Activated CD4-positive, alpha-beta T cell treated with anti-CD3 and anti-CD28 coated beads, Interleukin-2, amount 50 U/mL, for 48 hours (primary cell): ENCODE data around the gene POLR1C.
"Not testable (repeated sequence)": the region's sequence is repeated elsewhere in the genome, so short reads cannot be mapped to it uniquely, and the experiment has no call there.

ENCODE experiments used
- DNase-seq, 2 experiments: peaks; one replicate each; pipeline ENCODE4 v3.0.0-alpha.2; 2020

The POLR1C gene

GRCh38 chr6:43493230-43493629 lies 23.7 kb upstream of the POLR1C start:
- no peak for DNase-seq

DNA sequence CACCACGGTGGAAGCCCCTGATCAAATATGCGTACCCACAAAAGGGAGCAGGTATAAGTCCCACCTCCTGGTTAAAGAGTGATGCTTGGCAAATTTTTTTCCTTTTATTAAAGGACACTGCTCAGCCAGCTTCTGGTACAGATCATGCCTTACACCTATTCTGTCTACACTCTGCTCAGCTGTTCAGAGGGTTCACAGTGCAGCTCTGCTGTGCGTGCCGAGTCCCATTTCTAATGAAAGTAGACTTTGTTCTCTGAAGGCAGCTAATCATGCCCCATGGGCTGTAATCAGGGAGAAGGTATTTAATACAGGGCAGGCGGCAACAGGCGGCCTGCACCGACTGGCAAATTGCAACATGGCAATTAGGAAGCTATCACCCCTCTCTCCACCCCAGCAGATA lies 23.1 kb upstream of the POLR1C start:
- no peak for DNase-seq

DNA sequence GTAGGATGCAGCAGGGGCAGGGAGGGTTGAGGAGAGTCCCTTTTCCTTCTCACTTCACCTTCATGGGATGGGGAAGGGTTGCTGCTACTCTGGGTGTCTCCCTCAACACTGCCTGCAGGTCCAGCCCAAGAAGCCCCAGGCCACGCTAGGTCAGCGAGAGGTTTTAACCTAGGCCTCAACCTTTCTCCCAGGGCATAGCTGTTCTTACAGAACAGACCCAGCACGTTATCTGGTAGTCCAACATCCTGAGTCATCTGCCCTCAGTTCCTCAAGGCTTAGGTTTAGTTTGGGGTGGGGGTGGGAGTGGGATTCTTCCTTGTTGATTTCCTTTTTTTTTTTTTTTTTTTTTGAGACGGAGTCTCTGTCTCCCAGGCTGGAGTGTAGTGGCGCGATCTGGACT lies 22.6 kb upstream of the POLR1C start:
- no peak for DNase-seq

- no peak for DNase-seq
Measured at GRCh38 chr6:43494766-43495165, 22.1 kb upstream of the POLR1C start.

DNA sequence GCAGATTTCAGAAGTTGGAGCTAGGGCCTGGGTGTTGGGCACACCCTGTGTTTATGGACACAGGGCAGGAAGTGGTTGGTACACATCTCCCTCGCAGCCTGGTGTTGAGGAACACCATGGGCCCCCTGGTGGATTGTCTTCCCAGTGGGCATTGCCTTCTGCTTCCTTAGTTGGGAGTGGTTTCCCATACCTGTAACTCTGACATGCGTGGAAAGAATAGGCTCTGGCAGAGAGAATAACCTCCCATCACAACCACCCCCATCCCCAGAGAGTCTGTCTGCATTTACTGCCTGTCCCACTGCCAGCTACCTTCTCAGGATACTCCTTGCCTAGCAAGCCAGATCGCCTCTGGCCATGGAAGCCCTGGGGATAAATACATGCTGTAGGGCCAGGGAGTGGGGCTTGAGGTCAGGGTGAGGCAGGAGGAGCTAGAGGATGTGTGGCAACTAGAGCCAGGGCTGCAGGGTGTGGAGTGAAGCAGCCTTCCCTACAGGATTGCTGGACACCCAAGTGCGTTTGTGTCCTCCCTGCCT lies 21.4 kb upstream of the POLR1C start:
- no peak for DNase-seq

DNA sequence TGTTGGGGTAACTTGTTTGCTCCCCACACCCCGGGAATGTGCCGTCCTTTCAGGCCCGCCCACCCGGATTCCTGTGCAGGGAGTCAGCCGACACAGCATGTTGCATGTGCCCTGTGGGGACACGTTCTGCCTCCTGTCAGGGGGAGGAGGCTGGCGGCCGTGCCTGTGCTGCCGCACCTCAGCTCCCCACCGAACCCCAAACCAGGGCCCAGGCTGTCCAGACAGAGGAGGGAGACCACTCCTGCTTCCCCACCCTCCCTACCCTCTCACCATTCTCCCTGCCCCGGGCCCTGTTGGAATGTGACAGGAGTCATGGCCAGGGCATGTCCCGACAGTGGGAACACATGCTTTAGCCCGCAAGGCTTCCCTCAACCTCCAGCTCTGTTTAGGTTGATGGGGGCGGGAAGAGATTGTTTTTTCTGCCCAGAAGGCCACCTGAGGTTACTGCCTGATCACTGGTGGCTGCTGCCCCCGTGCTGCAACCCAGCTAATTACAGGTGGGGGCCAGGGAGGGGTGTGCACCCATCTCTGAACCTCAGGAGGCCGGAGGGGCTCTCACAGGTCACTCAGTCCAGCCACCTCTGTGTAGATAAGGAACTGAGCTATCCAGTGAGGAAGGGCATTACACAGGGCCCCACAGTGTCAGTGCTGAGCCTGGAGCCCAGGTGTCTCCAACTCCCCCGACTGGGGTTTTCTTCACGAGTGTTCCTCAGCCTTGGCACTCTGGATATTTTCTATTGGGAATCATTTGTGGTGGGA lies 20.3 kb upstream of the POLR1C start:
- DNase-seq, result no peak

GRCh38 chr6:43497129-43497396 lies 19.8 kb upstream of the POLR1C start:
- DNase-seq, result no peak

DNA sequence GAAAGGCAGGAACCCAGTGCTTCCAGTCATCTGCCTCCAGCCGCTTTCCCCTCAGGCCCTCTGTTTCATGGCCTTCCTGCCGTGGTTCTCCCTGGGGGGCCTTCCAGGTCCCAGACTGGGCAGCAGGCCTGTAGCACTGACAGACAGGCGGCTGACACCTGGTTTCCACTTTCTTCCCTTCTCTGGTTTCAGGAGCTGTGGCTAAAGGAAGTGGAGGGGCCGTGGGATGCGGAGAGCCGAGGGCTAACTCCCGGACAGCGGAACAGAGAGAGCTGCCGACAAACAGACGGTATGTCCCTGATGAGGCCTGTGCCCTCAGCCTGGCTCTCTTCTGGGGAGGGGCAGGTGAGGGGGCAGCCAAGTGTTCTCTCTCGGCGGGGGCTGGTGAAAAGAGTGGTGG lies 19.2 kb upstream of the POLR1C start:
- no peak for DNase-seq

- DNase-seq, result not testable (repeated sequence)
Measured at GRCh38 chr6:43498291-43498690, 18.6 kb upstream of the POLR1C start.

DNA sequence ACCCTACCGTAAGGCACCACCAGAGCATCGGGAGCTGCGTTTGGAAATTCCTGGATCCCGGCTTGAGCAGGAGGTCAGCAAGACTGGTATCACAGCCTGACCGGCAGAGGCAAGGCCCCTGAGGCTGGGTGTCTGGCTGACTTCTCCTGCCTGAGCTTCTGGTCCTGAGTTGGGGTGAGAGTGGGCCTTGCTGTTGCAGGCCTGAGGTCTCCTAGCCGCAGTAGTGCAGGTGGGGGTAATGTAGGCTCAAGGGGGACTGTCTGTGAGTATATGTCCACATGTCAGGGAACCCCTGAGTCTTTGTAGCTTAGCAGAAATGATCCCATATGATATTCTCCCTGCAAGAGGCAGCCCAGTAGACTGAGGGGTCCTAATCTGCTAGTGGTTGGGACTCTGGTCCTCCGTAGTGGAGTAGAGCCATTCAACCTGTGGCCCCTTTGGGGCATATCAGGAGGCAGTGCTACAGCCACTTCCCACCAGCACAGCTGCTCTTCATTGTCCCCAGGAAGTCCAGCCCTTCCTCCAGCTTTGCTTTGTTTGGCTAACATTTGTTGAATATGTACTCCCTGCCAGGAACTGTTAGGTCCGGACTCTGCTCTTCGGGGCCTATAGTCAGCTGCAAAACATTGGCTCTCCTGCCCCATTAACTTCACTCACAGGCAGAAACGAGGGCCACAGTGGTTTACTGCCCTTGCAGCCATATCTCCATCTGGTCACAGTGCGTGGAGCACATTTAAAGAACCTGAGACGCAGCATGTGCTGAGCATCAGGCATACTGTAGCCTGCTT lies 17.7 kb upstream of the POLR1C start:
- DNase-seq, result no peak

- no peak for DNase-seq
Measured at GRCh38 chr6:43500921-43501320, 16.0 kb upstream of the POLR1C start.

DNA sequence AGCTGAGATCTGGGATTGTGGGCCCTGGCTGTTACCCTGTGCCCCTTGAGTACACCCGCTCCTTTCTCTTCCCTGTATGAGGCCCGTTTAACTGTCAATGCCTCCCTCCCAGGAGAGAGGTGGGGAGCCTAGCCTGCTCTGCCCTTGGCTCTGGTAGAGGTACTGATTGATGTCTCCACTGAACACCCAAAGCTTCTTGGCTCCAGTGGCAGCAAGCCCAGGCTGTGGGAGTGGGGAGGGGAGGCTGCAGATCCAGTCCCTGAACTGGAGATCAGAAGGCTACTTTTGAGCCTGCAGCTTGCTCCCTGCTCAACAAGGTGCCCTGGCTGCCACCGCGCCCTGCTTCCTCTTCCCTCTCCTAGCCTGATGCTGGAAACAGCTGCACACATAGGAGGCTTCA lies 14.2 kb upstream of the POLR1C start:
- no peak for DNase-seq

DNA sequence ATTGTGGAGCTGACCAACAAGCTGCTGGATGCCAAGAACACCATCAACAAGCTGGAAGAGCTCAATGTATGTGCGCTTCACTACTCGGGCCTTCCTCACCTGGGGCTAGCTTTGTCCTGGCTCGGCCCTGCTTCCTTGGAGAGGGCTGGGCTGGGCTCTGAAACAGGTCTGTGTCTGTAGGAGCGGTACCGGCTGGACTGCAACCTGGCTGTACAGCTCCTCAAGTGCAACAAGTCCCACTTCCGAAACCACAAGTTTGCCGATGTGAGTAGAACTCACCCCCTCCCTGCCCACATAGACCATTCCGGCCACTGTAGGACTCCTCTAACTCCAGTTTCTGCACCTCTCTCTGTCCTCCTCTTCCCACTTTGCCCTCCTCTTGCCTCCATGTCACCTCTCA lies 13.4 kb upstream of the POLR1C start:
- DNase-seq, result no peak

GRCh38 chr6:43504756-43505593 lies 11.9 kb upstream of the POLR1C start:
- no peak for DNase-seq

GRCh38 chr6:43505718-43506117 lies 11.2 kb upstream of the POLR1C start:
- DNase-seq, result no peak

DNA sequence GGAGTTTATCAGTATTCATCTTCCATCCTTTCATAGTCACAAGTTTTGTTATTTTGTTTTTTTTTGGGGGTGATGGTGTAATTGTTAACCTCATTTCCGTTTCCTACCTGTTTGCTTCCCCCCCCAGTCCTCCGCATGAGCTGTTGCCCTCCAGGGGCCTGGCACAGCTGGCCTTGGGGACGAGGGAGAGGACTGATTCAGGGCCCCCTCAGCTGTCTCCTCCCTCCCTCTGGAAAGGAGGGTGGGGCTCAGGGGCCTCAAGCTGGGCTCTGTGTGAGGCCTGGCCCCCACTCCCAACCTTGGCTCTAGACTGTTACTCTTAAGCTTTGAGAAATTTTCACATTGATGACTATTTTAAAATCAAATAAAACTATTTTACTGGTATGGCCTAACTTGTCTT lies 10.7 kb upstream of the POLR1C start:
- no peak for DNase-seq

DNA sequence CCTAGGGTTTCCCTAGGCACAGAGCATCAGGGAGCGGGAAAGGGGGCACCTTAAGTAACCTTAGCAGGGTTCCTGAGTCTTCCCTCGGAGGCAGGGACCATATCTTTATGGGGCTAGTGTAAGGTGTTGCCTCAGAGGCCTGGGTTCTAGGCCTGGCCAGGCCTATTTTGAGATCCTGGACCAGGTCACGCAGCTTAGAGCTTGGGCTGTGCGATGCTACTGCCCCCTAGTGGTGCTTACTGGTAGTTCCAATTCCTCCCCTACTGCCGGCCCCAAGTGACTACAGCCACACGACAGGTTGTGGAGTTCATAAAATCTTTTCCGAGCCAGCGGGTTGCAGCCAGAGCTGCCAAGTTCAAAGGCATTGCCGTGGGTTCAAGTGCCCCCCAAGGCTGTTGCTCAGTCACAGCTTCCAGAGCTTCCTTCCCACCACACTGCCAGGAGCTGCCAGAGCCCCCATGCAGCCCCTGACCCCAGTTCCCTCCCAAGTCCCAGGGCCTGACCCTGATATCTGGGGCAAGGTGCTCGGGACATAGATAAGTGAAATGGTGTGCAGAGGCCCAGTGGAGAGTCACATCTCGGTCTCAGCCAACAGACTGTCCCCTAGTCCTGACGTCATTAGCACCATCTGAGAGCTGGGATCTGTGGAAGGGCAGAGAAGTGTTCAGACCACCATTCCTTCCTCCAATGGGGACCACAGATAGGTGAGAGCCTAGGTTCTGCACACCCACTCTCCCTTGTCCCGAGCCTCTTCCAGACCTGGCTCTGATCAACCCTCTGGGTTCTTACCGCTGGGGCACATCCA lies 10.0 kb upstream of the POLR1C start:
- peak; percentile 79 to 87 for DNase-seq

- no peak for DNase-seq
Measured at GRCh38 chr6:43508481-43509141, 8.3 kb upstream of the POLR1C start.

- no peak for DNase-seq
Measured at GRCh38 chr6:43509142-43509983, 7.5 kb upstream of the POLR1C start.

- DNase-seq, result peak; percentile 78 to 81
Measured at GRCh38 chr6:43509984-43510826, 6.7 kb upstream of the POLR1C start, which contains the start of gene LRRC73. Gene LRRC73 (minus strand): TSS chr6:43510346. CDS start chr6:43509785, 561 bp downstream.
